Caki2 (cell line): ENCODE results near the gene ARMC10. TPM values are rescaled to one million over a fixed set of nuclear protein-coding genes. Genes with fewer than 3 reads are reported as not detected.
"Not testable (repeated sequence)": the region's sequence is repeated elsewhere in the genome, so short reads cannot be mapped to it uniquely, and the experiment has no call there.

ENCODE experiments used
- DNase-seq: peaks from one replicate; pipeline ENCODE4 v3.0.0-alpha.2; 2015; ENCODE audit warnings: low read depth
- in situ Hi-C: cut with HindIII; loops from 2 replicates; pipeline ENCODE4 v1.10.0; 2016; ENCODE audit warnings: low sequenced_read_pairs, low pct_unique_long_range_greater_than_20kb, mixed read lengths
- total RNA-seq: library from RNA; depleted of rRNA; stranded (reverse); fragments of >200 nt; shearing (Covaris generic); gene quantifications from 2 replicates; pipeline ENCODE4 v1.2.3, GENCODE V29; 2014; ENCODE audit warnings: low replicate concordance; rRNA removed

ARMC10 gene
- total RNA-seq, 1 experiment from 2014 or later: 53.9 TPM

GRCh38 chr7:103143868-103144267 is 68.9 kb downstream of the ARMC10 start:
- no peak for DNase-seq
- in situ Hi-C loops: no loop called here

GRCh38 chr7:103144754-103145153 is 69.8 kb downstream of the ARMC10 start:
- in situ Hi-C loops, DNase-seq: not testable (repeated sequence)

GRCh38 chr7:103148131-103148993 is 73.4 kb downstream of the ARMC10 start:
- in situ Hi-C loops: no loop called here

More at GRCh38 chr7:103148131-103148993, 73.4 kb downstream of the ARMC10 start:
- DNase-seq: peak; percentile 40

Other genes with a start within 250 kb of the ARMC10 start
- 1.5 TPM in 1 of 2 replicates, not detected in the other for gene LRRC17, start 162.1 kb upstream of the ARMC10 start, total RNA-seq
- 0.34 TPM in 1 of 2 replicates, not detected in the other for gene FBXL13, start 344 bp upstream of the ARMC10 start, total RNA-seq
- gene NAPEPLD, start 74.0 kb downstream of the ARMC10 start, total RNA-seq: 8.5 and 13.1 TPM in 2 replicates
- gene PMPCB, start 222.3 kb downstream of the ARMC10 start, total RNA-seq: 89.3 and 92.5 TPM in 2 replicates